Sigmoid colon (tissue), 4 donors: ENCODE results near the gene RASGRP3.

ENCODE experiments used
- EP300 ChIP-seq, 4 donors: sonication (generic); formaldehyde crosslinking; IDR thresholded peaks; one replicate each; pipeline ENCODE4 v1.6.1; 2017; ENCODE audit warnings: antibody characterized with exemption in 4 of 4
- POLR2A ChIP-seq, 2 donors: fragments of 450-650 bp; IDR thresholded peaks; one replicate each; pipeline ENCODE4 v1.6.1; 2016; ENCODE audit warnings: antibody characterized with exemption in 2 of 2, mild to moderate bottlenecking in 2 of 2, moderate library complexity in 2 of 2
- POLR2AphosphoS5 ChIP-seq, 4 donors: sonication (generic); formaldehyde crosslinking; IDR thresholded peaks; one replicate each; pipeline ENCODE4 v1.6.1; 2017; ENCODE audit warnings: antibody characterized with exemption in 4 of 4
- TF ChIP-seq, protein P1 (sequence below), 4 experiments: fragments of 450-650 bp in 3 of 4; fragments of 200-600 bp in 1 of 4; IDR thresholded peaks; one replicate each; pipeline ENCODE4 v1.5.1; 2016 to 2019; ENCODE audit warnings: antibody characterized with exemption in 4 of 4, mild to moderate bottlenecking in 3 of 4, moderate library complexity in 2 of 4

DNA sequence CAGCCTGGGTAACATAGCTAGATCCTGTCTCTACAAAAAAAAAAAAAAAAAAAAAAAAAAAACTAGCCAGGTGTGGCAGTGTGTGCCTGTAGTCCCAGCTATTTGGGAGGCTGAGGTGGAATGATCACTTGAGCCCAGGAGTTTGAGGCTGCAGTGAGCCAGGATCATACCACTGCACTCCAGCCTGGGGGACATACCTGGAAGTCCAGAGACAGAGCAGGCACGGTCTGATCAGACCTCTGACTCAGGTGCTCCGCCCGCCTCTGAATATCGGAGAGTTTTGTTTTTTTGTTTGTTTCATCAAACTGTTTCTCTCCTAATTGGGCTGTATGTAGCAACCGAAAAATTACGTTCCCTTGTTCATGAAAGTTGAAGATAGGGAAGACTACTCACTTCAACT is 49.2 kb downstream of the RASGRP3 start:
- TF ChIP-seq, protein P1, sequence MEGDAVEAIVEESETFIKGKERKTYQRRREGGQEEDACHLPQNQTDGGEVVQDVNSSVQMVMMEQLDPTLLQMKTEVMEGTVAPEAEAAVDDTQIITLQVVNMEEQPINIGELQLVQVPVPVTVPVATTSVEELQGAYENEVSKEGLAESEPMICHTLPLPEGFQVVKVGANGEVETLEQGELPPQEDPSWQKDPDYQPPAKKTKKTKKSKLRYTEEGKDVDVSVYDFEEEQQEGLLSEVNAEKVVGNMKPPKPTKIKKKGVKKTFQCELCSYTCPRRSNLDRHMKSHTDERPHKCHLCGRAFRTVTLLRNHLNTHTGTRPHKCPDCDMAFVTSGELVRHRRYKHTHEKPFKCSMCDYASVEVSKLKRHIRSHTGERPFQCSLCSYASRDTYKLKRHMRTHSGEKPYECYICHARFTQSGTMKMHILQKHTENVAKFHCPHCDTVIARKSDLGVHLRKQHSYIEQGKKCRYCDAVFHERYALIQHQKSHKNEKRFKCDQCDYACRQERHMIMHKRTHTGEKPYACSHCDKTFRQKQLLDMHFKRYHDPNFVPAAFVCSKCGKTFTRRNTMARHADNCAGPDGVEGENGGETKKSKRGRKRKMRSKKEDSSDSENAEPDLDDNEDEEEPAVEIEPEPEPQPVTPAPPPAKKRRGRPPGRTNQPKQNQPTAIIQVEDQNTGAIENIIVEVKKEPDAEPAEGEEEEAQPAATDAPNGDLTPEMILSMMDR (IDR thresholded peaks at IDR 0.05), result no peak
- TF ChIP-seq EP300 (IDR thresholded peaks at IDR 0.05), result no peak
- no peak for TF ChIP-seq POLR2AphosphoS5 (IDR thresholded peaks at IDR 0.05)
- TF ChIP-seq POLR2A (IDR thresholded peaks at IDR 0.05), result no peak
